ENCODE measurements around the gene MED1. TPM values are rescaled to one million over a fixed set of nuclear protein-coding genes. Genes with fewer than 3 reads are reported as not detected.
"Not testable (repeated sequence)": the region's sequence is repeated elsewhere in the genome, so short reads cannot be mapped to it uniquely, and the experiment has no call there.

The MED1 gene, protein sequence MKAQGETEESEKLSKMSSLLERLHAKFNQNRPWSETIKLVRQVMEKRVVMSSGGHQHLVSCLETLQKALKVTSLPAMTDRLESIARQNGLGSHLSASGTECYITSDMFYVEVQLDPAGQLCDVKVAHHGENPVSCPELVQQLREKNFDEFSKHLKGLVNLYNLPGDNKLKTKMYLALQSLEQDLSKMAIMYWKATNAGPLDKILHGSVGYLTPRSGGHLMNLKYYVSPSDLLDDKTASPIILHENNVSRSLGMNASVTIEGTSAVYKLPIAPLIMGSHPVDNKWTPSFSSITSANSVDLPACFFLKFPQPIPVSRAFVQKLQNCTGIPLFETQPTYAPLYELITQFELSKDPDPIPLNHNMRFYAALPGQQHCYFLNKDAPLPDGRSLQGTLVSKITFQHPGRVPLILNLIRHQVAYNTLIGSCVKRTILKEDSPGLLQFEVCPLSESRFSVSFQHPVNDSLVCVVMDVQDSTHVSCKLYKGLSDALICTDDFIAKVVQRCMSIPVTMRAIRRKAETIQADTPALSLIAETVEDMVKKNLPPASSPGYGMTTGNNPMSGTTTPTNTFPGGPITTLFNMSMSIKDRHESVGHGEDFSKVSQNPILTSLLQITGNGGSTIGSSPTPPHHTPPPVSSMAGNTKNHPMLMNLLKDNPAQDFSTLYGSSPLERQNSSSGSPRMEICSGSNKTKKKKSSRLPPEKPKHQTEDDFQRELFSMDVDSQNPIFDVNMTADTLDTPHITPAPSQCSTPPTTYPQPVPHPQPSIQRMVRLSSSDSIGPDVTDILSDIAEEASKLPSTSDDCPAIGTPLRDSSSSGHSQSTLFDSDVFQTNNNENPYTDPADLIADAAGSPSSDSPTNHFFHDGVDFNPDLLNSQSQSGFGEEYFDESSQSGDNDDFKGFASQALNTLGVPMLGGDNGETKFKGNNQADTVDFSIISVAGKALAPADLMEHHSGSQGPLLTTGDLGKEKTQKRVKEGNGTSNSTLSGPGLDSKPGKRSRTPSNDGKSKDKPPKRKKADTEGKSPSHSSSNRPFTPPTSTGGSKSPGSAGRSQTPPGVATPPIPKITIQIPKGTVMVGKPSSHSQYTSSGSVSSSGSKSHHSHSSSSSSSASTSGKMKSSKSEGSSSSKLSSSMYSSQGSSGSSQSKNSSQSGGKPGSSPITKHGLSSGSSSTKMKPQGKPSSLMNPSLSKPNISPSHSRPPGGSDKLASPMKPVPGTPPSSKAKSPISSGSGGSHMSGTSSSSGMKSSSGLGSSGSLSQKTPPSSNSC (N-terminal part only)
- 18.7 TPM for total RNA-seq

- peak; percentile 96 for ATAC-seq
Observed at GRCh38 chr17:39450847-39451581, at the start of gene MED1. TSS of gene MED1 (minus strand) at chr17:39451263. CDS start at chr17:39451062, 201 bp downstream.

DNA sequence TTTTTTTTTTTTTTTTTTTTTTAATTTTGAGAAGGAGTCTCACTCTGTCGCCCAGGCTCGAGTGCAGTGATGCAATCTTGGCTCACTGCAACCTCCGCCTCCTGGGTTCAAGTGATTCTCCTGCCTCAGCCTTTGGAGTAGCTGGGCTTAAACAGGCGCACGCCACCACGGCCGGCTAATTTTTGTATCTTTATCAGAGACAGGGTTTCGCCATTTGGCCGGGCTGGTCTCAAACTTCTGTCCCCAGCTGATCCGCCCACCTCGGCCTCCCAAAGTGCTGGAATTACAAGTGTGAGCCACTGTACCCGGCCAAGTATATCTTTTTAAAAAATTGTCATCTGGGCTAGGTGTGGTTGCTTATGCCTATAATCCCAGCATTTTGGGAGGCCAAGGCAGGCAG lies 45.9 kb upstream of the MED1 start:
- ATAC-seq: not testable (repeated sequence)

GRCh38 chr17:39487946-39488345 lies 36.9 kb upstream of the MED1 start:
- ATAC-seq: no peak

DNA sequence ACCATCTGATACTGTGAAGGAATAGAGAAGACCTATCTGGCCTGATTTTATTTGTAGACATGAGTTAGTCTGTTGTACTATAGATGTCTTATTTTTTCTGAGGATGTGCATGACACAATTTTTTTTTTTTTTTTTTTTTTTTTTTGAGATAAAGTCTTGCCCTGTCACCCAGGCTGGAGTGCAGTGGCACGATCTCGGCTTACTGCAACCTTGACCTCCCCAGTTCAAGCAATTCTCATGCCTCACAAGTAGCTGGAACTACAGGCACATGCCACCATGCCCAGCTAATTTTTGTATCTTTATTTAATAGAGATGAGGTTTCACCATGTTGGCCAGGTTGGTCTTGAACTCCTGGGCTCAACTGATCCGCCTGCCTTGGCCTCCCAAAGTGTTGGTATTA lies 36.4 kb upstream of the MED1 start:
- not testable (repeated sequence) for ATAC-seq

DNA sequence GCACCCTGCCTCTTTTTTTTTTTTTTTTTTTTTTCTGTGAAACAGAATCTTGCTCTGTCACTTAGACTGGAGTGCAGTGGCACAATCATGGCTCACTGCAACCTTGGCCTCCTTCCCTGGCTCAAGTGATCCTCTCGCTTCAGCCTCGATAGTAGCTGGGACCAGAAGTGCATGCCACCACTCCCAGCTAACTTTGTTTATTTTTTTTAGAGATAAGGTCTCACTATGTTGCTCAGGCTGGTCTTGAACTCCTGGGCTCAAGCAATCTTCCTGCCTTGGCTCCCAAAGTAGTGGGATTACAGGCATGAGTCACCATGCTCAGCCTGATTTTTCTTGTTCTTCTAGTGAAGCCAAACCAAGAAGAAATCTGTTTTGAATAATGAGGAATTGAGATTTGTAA lies 35.2 kb upstream of the MED1 start:
- no peak for ATAC-seq

- peak; percentile 65 for ATAC-seq
Observed at GRCh38 chr17:39485555-39485954, 34.5 kb upstream of the MED1 start.

- ATAC-seq: no peak
Observed at GRCh38 chr17:39484178-39484577, 33.1 kb upstream of the MED1 start.

DNA sequence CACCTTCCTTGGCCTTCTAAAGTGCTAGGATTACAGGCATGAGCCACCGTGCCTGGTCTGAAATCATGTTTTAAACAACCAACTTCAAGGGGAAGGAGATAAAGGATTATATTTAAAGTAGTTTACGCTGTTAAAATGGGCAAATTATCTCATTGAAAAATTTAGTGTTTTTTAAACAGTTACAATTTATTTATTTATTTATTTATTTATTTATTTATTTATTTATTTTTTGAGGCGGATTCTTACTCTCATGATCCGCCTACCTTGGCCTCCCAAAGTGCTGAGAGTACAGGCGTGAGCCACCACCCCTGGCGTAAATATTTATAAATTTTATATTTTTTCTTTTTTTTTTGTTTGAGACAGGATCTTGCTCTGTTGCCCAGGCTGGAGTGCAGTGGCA lies 32.4 kb upstream of the MED1 start:
- no peak for ATAC-seq

GRCh38 chr17:39479631-39480030 lies 28.6 kb upstream of the MED1 start:
- ATAC-seq: not testable (repeated sequence)

DNA sequence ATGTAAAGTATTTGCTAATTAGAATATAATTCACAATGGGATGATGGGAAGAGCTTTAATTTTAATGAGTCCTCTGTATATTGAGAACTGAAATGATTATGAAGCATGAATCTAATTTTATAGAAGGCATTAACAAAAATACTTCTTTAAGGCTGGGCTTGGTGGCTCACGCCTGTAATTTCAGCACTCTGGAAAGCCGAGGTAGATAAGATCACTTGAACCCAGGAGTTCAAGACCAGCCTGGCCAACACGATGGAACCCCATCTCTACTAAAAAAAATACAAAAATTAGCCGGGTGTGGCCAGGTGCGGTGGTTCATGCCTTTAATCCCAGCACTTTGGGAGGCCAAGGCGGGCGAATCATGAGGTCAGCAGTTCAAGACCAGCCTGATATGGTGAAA lies 22.2 kb upstream of the MED1 start:
- ATAC-seq: no peak

GRCh38 chr17:39468610-39469009 lies 17.5 kb upstream of the MED1 start:
- not testable (repeated sequence) for ATAC-seq

- not testable (repeated sequence) for ATAC-seq
Observed at GRCh38 chr17:39464639-39465181, 13.6 kb upstream of the MED1 start.

GRCh38 chr17:39462631-39463375 lies 11.7 kb upstream of the MED1 start:
- no peak for ATAC-seq

DNA sequence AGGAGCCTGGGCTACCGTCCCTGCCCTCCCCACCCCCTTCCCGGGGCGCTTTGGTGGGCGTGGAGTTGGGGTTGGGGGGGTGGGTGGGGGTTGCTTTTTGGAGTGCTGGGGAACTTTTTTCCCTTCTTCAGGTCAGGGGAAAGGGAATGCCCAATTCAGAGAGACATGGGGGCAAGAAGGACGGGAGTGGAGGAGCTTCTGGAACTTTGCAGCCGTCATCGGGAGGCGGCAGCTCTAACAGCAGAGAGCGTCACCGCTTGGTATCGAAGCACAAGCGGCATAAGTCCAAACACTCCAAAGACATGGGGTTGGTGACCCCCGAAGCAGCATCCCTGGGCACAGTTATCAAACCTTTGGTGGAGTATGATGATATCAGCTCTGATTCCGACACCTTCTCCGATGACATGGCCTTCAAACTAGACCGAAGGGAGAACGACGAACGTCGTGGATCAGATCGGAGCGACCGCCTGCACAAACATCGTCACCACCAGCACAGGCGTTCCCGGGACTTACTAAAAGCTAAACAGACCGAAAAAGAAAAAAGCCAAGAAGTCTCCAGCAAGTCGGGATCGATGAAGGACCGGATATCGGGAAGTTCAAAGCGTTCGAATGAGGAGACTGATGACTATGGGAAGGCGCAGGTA lies 11.0 kb upstream of the MED1 start:
- peak; percentile 24 for ATAC-seq

- ATAC-seq: peak; percentile 92
Observed at GRCh38 chr17:39461113-39461925, 10.3 kb upstream of the MED1 start, which contains the start of gene CDK12. TSS of gene CDK12 (plus strand) at chr17:39461486. CDS start at chr17:39462072, 586 bp downstream.

DNA sequence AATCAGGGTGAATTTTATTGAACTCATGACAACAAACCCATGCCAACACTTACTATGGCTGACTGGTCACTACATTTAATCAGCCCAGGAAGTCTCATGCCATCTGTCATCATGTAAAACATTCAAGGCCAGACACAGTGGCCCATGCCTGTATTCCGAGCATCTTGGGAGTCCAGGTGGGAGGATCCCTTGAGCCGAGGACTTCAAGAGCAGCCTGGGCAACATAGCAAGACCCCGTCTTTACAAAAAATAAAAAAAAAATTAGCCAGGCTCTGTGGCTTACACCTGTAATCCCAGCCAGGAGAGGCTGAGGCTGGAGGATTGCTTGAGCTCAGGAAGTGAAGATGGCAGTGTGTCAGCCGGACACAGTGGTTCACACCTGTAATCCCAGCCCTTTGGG lies 4.9 kb upstream of the MED1 start:
- ATAC-seq: no peak

DNA sequence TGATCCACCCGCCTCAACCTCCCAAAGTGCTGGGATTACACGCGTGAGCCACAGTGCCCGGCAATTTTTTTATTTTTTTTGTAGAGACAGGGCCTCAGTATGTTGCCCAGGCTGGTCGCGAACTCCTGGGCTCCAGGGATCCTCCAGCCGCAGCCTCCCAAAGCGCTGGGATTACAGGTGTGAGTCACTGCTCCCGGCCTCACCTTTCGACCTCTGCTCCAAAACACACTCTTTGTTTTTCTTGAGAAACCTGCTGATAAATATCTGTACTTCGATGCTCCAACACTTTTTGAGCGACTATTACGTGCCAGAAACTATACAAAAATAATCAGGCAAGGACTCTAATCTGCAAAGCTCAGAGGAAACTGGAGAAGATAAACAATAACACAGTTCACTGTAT lies 1.0 kb downstream of the MED1 start:
- no peak for ATAC-seq

GRCh38 chr17:39447561-39447960 lies 3.5 kb downstream of the MED1 start:
- ATAC-seq: no peak

GRCh38 chr17:39443326-39443725 lies 7.7 kb downstream of the MED1 start:
- no peak for ATAC-seq

Data from esophagus mucosa (tissue), 1 donor.